Osteocyte (in vitro differentiated cells): ENCODE results near the gene PRUNE1. TPM values are rescaled to one million over a fixed set of nuclear protein-coding genes. Genes with fewer than 3 reads are reported as not detected.

Experiments
- DNase-seq: peaks from one replicate; pipeline ENCODE4 v3.0.0; 2021; ENCODE audit warnings: mixed read lengths; ENCODE audit not compliant: unreplicated experiment; ENCODE audit errors: extremely low spot score
- H3K27ac Mint-ChIP-seq: one replicate; pipeline ENCODE4 v1.8.0; 2021; ENCODE audit warnings: mild to moderate bottlenecking, mixed read lengths; ENCODE audit not compliant: unreplicated experiment
- H3K27me3 Mint-ChIP-seq: one replicate; pipeline ENCODE4 v1.8.0; 2021; ENCODE audit warnings: mixed read lengths; ENCODE audit not compliant: unreplicated experiment
- H3K36me3 Mint-ChIP-seq: one replicate; pipeline ENCODE4 v1.8.0; 2021; ENCODE audit warnings: mixed read lengths; ENCODE audit not compliant: unreplicated experiment
- H3K4me1 Mint-ChIP-seq: one replicate; pipeline ENCODE4 v1.8.0; 2021; ENCODE audit warnings: mixed read lengths; ENCODE audit not compliant: unreplicated experiment
- H3K4me3 Mint-ChIP-seq: one replicate; pipeline ENCODE4 v1.8.0; 2021; ENCODE audit warnings: mild to moderate bottlenecking, moderate library complexity, mixed read lengths; ENCODE audit not compliant: unreplicated experiment
- H3K9me3 Mint-ChIP-seq: one replicate; pipeline ENCODE4 v1.8.0; 2021; ENCODE audit warnings: mixed read lengths; ENCODE audit not compliant: unreplicated experiment
- total RNA-seq: library from RNA; stranded (reverse); gene quantifications from 2 replicates; pipeline ENCODE4 v1.2.1, GENCODE V29; 2021
- TF ChIP-seq, protein P1 (sequence below): fragments of 200-600 bp; sonication (generic); IDR thresholded peaks from 2 replicates; pipeline ENCODE4 v1.5.0; 2021; ENCODE audit warnings: antibody characterized with exemption, mild to moderate bottlenecking, moderate library complexity

The PRUNE1 gene
- total RNA-seq, 1 donor from 2014 or later: 18.2 TPM

GRCh38 chr1:151050051-151050688 lies 41.9 kb downstream of the PRUNE1 start:
- H3K36me3 Mint-ChIP-seq: peaks cover 18% of the 10 kb centered on the region
- no peaks in the 10 kb centered on the region for H3K9me3 Mint-ChIP-seq
- no peak overlapping the region for H3K4me3 Mint-ChIP-seq
- DNase-seq: no peak
- TF ChIP-seq, protein P1, sequence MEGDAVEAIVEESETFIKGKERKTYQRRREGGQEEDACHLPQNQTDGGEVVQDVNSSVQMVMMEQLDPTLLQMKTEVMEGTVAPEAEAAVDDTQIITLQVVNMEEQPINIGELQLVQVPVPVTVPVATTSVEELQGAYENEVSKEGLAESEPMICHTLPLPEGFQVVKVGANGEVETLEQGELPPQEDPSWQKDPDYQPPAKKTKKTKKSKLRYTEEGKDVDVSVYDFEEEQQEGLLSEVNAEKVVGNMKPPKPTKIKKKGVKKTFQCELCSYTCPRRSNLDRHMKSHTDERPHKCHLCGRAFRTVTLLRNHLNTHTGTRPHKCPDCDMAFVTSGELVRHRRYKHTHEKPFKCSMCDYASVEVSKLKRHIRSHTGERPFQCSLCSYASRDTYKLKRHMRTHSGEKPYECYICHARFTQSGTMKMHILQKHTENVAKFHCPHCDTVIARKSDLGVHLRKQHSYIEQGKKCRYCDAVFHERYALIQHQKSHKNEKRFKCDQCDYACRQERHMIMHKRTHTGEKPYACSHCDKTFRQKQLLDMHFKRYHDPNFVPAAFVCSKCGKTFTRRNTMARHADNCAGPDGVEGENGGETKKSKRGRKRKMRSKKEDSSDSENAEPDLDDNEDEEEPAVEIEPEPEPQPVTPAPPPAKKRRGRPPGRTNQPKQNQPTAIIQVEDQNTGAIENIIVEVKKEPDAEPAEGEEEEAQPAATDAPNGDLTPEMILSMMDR: no peak
- no peaks in the 10 kb centered on the region for H3K27me3 Mint-ChIP-seq
- no peak overlapping the region for H3K27ac Mint-ChIP-seq
- peaks cover 20% of the 10 kb centered on the region for H3K4me1 Mint-ChIP-seq

- TF ChIP-seq, protein P1: no peak
- H3K36me3 Mint-ChIP-seq: peaks cover 18% of the 10 kb centered on the region
- no peak overlapping the region for H3K4me3 Mint-ChIP-seq
- no peak overlapping the region for H3K27ac Mint-ChIP-seq
- H3K27me3 Mint-ChIP-seq: no peaks in the 10 kb centered on the region
- peaks cover 26% of the 10 kb centered on the region for H3K4me1 Mint-ChIP-seq
- H3K9me3 Mint-ChIP-seq: no peaks in the 10 kb centered on the region
- DNase-seq: no peak
Measured at GRCh38 chr1:151051356-151052009, 43.2 kb downstream of the PRUNE1 start.

DNA sequence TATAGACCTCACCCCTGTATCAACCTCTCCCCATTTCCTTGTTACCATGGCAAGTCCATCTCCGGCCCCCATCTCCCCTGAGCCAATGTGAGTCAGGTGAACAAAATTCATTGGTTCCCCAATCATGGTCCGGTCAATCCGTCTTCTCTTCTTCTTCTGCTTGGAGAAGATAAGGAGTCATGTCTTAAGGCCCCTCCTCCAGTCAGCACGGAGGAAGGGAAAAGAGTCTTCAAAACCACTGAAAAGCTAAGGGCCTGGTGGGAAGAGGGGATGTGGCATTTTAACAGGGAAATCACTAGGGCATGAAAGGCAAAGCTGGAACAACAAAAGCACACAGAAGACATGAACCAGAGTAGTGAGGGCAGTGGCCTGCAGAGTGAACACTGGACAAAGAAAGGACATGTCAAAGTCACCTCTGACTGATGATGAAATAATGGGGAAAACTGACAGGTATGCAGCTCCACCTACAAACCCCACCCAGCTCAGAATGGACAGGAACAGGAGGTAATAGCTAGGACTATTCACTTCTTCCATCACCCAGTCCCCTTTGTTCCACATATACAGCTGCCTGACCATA lies 46.8 kb downstream of the PRUNE1 start:
- TF ChIP-seq, protein P1: no peak
- Mint-ChIP-seq H3K9me3 (no peaks in the 10 kb centered on the region), H3K4me3 (no peak overlapping the region), H3K27me3 (no peaks in the 10 kb centered on the region), H3K27ac (peak overlapping the region; percentile 1), H3K36me3 (peaks cover 26% of the 10 kb centered on the region), H3K4me1 (peaks cover 27% of the 10 kb centered on the region)
- DNase-seq: no peak

- Mint-ChIP-seq H3K27ac (no peak overlapping the region), H3K36me3 (peaks cover 26% of the 10 kb centered on the region), H3K9me3 (no peaks in the 10 kb centered on the region), H3K4me3 (no peak overlapping the region), H3K4me1 (peaks cover 24% of the 10 kb centered on the region), H3K27me3 (no peaks in the 10 kb centered on the region)
- DNase-seq: no peak
- TF ChIP-seq, protein P1: no peak
Measured at GRCh38 chr1:151055581-151055980, 47.3 kb downstream of the PRUNE1 start.

DNA sequence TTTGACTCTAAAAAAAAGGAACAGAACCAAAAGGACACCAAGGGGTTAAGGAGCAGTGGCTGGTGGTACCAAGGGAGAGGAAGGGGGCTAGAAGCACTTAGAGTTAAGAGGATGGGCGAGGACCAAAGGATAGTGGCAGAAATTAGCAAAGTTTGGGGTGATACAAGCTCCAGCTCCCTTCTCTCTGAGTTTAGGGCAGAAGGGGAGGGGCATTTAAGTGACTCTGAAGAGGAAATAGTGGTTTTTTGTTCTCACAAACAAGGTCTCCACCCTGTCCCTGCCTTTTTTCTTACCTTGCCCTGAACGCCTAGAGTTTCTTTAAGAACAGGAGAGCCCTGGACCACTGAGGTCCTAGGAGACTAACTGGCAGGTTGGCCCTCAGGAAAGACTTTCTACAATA lies 47.9 kb downstream of the PRUNE1 start:
- no peak for DNase-seq
- Mint-ChIP-seq H3K27ac (peak overlapping the region; percentile 48), H3K36me3 (peaks cover 23% of the 10 kb centered on the region), H3K27me3 (no peaks in the 10 kb centered on the region), H3K9me3 (no peaks in the 10 kb centered on the region), H3K4me3 (no peak overlapping the region), H3K4me1 (peaks cover 30% of the 10 kb centered on the region)
- TF ChIP-seq, protein P1: no peak
